ENCODE measurements around the gene ZSCAN5A.
"Not testable (repeated sequence)": the region's sequence is repeated elsewhere in the genome, so short reads cannot be mapped to it uniquely, and the experiment has no call there.

ZSCAN5A gene

GRCh38 chr19:56315077-56315828 is 614 bp upstream of the ZSCAN5A start:
- peak; percentile 83 to 84 for DNase-seq (ENCODE audit: low read depth in 2 of 2)

- DNase-seq (ENCODE audit: low read depth in 2 of 2) = no peak
Measured at GRCh38 chr19:56314018-56314380, 640 bp downstream of the ZSCAN5A start.

DNA sequence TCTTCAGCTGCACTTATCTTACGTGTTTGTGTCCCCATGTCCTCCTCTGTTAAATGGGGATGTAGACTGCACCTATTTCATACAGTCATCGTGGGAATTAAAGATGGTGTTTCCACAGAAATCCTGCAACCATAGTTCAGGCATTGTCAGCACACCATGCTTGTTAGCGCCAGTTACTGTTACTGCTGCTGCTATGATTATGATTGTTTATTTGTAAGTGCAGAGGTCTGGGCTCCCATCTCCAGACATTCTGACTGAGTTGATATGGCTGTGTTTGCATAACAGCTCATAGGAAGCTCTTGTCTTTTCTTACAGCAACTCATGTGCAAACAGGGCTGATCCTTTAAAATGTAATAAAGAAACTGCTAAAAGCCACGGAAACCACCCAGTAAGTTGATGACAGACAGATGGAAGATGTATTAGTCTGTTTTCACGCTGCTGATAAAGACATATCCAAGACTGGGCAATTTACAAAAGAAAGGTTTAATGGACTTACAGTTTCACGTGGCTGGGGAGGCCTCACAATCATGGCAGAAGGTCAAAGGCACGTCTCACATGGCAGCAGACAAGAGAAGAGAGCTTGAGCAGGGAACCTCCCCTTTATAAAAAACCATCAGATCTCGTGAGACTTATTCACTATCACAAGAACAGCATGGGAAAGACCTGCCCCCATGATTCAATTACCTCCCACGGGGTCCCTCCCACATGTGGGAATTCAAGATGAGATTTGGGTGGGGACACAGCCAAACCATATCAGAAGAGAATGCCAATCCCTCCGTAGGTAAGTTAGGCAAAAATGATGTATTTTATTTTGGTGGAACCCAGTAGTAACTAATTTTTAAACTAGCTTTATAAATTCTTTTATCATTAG is 1.6 kb downstream of the ZSCAN5A start:
- no peak for DNase-seq (ENCODE audit: low read depth in 2 of 2)

DNA sequence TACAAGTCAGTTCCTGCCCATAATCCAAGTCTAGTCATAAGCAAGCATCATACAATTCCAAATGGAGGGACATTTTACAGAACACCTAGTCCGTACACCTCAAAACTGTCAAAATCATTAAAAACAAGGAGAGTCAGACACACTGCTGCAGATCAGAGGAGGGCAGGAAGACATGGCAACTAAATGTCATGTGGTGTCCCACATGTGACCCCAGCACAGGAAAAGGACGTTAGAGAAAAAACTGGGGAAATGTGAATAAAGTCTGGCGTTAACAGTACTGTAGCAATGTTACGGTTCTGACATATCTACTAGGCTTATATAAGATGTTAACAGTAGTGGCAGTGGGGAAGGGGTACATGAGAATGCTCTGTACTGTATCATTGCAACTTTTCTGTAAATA is 2.3 kb downstream of the ZSCAN5A start:
- DNase-seq (ENCODE audit: low read depth in 2 of 2) = no peak

GRCh38 chr19:56310462-56310861 is 4.2 kb downstream of the ZSCAN5A start:
- no peak for DNase-seq (ENCODE audit: low read depth in 2 of 2)

- peak; percentile 36 to 49 for DNase-seq (ENCODE audit: low read depth in 2 of 2)
Measured at GRCh38 chr19:56309511-56310185, 5.0 kb downstream of the ZSCAN5A start.

DNA sequence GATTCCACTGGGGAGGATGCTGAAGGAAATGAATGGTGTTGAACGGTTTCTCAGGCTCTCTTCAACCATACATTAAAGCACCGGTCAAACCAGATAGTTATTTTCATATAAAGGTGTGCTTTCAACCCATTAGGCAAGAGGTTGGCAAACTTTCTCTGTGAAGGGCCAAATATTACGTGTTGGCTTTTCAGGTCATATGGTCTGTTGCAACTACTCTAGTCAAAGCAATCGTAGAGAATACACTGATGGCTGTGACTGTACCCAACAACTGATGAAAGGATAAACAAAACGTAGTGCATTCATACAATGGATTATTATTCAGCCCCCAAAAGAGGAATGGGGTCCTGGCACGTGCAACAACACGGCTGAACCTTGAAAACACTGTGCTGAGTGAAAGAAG is 5.8 kb downstream of the ZSCAN5A start:
- no peak for DNase-seq (ENCODE audit: low read depth in 2 of 2)

DNA sequence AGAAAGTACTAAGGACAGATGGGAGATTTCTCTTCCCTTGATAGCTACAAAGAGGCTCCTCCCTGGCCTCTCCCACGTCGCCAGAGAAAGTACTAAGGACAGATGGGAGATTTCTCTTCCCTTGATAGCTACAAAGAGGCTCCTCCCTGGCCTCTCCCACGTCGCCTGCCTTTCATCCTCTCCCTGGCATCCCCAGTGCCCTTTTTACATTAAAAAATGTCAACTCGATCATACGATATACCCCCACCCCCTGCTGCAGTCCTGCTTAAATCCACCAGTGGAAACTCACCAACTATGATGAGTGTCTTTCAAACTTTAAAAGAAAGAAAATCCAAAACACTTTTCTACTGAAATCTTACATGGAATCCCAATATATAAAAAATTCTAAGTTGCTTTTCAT is 7.6 kb downstream of the ZSCAN5A start:
- DNase-seq (ENCODE audit: low read depth in 2 of 2) = not testable (repeated sequence)

GRCh38 chr19:56306016-56306415 is 8.6 kb downstream of the ZSCAN5A start:
- DNase-seq (ENCODE audit: low read depth in 2 of 2) = no peak

DNA sequence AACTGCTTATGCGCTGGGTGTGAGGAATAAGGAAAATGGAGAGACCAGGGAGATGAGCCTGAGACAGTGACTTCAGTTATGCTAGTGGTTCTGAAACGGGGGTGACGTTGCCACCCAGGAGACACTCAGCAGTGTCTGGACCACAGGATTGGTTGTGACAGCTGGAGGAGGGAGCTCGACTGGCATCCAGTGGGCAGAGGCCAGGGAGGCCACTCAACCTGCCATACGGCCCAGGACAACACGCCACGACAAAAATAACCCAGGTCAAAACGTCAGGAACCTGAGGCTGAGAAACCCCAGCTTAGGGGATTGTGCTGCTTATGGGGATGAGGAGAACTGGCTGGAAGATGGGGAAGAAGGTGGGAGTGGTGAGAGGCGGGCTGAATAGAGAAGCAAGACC is 10.4 kb downstream of the ZSCAN5A start:
- DNase-seq (ENCODE audit: low read depth in 2 of 2) = no peak

DNA sequence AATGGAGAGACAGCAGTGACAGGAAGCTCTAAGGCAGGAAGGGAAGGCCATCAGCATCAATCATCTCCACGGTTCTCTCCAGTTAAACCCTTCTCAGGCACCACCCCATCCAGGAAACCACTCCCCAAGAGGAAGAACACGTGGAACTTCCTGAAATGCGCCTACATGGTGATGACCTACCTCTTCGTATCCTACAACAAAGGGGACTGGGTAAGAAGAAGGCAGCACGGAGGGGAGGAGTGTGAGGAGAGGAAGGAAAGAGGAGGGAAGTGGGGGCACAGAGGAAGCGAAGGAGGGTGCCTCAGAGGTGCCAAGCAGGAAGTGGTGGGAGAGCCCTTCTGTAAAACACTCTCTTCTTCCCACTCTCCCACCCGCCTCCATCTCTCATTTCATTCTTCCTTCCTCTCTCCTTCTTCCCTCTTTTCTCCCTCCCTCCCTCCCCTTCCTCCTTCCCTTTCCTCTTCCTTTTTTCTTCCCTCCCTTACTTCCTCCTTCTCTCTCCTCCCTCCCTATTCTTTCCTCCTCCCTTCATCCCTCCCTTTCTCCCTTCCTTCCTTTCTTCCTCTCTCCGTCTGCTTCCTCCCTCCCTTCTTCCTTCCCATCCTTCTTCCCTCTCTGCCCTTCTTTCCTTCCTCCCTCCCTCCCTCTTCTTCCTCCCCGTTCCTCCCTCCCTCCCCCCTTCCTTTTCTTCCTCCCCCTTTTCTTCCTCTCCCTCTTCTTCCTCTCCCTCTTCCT is 12.6 kb downstream of the ZSCAN5A start:
- DNase-seq (ENCODE audit: low read depth in 2 of 2) = no peak

DNA sequence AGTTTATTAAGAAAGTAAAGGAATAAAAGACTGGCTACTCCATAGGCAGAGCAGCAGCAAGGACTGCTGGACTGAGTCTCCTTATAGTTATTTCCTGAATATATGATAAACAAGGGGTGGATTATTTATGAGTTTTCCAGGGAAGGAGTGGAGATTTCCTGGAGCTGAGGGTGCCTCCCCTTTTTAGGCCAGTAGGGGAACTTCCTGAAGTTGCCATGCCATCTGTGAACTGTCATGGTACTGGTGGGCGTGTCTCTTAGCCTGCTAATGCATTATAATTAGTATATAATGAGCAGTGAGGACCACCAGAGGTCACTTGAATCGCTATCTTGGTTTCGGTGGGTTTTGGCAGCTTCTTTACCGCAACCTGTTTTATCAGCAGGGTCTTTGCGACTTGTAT is 13.5 kb downstream of the ZSCAN5A start:
- no peak for DNase-seq (ENCODE audit: low read depth in 2 of 2)

- DNase-seq (ENCODE audit: low read depth in 2 of 2) = no peak
Measured at GRCh38 chr19:56299688-56300087, 15.0 kb downstream of the ZSCAN5A start.

GRCh38 chr19:56297010-56297409 is 17.6 kb downstream of the ZSCAN5A start:
- no peak for DNase-seq (ENCODE audit: low read depth in 2 of 2)

- DNase-seq (ENCODE audit: low read depth in 2 of 2) = no peak
Measured at GRCh38 chr19:56295531-56296455, 18.8 kb downstream of the ZSCAN5A start.

- no peak for DNase-seq (ENCODE audit: low read depth in 2 of 2)
Measured at GRCh38 chr19:56294549-56294948, 20.1 kb downstream of the ZSCAN5A start.

- DNase-seq (ENCODE audit: low read depth in 2 of 2) = peak; percentile 22 to 25
Measured at GRCh38 chr19:56291867-56292266, 22.8 kb downstream of the ZSCAN5A start.

DNA sequence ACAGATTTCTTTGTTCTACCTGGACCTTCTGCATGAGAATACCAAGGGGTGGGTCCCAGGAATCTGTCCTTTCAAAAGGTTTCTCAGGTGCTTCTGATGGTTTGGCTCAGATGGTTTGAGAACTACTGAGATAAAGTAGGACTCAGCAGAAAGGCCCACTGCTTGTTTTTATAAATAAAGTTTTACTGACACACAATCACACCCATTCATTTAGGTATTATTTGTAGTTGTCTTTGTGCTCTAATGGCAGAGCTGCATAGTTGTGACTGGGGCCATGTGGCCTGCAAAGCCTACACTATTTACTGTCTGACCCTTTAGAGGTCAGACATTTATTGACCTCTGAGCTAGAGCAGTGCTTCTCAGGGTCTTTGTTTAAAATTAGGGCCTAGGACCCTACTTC is 24.5 kb downstream of the ZSCAN5A start:
- no peak for DNase-seq (ENCODE audit: low read depth in 2 of 2)

DNA sequence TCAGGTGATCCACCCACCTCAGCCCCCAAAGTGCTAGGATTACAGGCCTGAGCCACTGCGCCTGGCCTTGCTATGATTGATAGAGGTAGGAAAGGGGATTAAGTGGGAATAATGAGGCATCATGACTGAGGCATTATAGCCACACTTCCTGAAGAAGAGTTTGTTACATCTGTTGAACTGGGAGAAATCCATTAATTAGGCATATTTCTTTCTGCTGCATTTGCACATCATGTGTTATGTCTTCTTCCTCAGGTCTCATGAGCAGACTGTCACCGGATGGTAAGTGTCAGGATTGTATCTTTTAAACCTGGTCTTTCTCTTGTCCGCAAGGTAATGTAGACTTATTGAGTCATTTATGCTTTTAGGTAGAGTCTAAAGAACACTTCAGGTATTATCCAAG is 29.9 kb downstream of the ZSCAN5A start:
- no peak for DNase-seq (ENCODE audit: low read depth in 2 of 2)

GRCh38 chr19:56282809-56283208 is 31.8 kb downstream of the ZSCAN5A start:
- DNase-seq (ENCODE audit: low read depth in 2 of 2) = no peak
